T-helper 1 cell (primary cell): ENCODE results near the gene ATP6V1G2.

Source experiments
- DNase-seq, 5 donors: peaks; one replicate each; pipeline ENCODE4 v3.0.0-alpha.2; 2012 to 2020

Gene ATP6V1G2

GRCh38 chr6:31575952-31576685 is 29.7 kb upstream of the ATP6V1G2 start:
- peak in 1 of 5 donors; percentile 46 for DNase-seq

GRCh38 chr6:31575335-31575901 is 29.0 kb upstream of the ATP6V1G2 start, which contains the start of gene TNF:
Gene TNF, plus strand, starts transcription at chr6:31575565. Its CDS starts 177 bp downstream, at chr6:31575742.
- peak; percentile 62 to 89 (median 70) for DNase-seq

- no peak for DNase-seq
Measured at GRCh38 chr6:31574106-31575061, 28.0 kb upstream of the ATP6V1G2 start.

GRCh38 chr6:31573239-31574105 is 27.1 kb upstream of the ATP6V1G2 start:
- no peak for DNase-seq

GRCh38 chr6:31572041-31572911 is 25.9 kb upstream of the ATP6V1G2 start, which contains the start of gene LTA:
Gene LTA, plus strand, starts transcription at chr6:31572289. Its CDS starts 454 bp downstream, at chr6:31572743.
- peak; percentile 61 to 84 (median 71) for DNase-seq

DNA sequence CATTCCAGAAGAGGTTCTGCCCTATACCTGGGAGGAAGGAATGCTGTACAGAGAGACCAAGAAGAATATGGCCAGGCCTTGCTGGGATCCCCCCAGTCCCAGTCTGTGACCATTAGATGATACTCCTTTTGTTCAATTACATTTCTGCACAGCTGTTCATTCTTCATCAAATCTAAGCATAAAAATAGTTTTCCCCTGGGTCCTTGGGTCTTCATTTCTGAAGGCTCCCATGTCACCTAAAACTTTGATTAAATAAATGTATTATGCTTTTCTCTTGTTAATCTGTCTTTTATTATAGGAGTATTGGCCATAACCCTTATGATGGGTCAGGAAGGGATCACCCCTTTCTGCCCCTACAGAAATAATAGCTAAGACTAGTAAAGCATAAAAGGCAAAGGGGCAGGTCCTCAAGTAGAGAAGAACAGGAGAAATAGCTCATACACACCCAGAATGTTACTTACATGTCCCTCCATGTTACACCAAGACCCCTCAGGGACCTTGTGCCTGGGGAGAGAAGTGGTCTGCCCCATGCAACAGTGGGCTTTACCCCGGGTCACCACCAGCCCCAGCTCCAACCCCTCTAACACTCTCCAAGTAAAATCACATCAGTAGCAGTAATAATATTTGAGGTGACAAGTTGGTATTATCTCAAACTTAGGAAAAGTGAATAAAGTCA is 23.6 kb upstream of the ATP6V1G2 start:
- no peak for DNase-seq

DNA sequence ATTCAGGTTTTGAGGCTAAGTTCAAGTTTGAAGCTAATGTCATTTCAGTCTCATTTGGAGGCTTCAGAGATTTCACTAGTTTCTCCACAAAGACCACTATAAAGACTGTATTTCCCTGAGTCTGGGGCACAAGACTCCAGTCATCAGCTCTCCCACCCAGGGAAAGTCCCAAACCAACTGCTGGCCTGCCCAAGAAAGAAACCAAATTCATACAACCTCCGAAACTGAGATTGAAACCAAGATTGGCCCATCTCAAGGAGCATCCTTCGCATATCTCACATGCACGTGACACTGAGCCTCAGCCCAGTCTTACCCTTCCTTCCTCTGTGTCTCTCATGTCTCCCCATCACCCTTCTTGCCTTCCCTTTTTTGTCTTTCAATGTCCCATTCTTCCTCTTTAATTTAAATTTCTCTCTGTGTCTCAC is 22.1 kb upstream of the ATP6V1G2 start:
- DNase-seq = peak; percentile 54 to 90 (median 71)

DNA sequence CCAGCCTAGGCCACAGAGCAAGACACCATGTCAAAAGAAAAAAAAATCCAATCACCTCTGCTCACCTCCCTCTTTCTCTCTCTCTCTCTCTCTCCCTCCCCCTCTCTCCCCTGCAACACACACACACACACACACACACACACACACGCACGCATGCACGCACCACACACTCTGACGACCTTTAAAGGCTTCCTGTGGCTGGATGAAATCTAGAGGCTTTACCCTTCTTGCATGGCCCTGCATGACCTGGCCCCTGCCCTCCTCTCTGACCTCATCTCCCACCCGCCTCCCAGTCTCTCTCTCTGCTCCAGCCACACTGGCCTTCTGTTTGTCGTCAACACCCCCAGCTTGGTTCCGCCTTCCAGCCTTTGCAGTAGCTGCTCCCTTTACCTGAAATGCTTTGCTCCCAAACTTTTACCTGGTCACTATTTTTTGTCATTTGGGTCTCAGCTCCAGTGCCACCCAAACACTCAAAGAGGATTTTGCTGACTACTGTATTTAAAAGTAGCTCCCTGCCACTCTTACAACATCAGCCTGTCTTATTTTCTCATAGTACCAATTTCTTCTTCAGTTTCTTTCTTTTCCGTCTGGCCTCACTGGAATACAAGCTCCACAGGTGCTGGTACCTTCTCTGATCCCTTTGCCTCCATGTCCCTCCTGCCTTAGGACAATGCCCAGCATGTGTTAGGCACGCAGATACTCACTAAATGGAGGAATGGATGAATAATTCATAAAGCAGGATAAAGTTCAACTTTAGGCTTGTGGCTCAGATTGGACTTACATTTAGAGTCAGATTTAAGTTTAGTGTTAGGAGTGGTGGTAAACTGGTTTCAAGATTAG is 21.3 kb upstream of the ATP6V1G2 start:
- DNase-seq = peak in 1 of 5 donors; percentile 61

DNA sequence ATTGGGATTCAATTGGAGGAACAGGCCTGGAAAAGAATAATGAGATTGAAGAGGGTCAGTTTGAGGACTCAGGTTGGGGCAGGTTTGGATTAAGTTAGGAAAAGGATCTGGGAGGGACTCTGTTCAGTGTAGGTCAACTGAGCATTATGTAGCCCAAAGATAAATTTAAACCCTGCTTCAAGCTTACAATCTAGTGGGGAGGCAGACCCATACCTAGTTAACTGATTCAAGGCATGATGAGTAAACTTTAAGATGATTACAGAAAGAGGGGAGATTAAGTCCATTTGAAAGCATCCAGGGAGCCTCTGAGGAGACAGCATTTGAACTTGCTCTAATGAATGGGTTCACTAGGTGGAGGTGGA is 14.3 kb upstream of the ATP6V1G2 start:
- no peak for DNase-seq

GRCh38 chr6:31559958-31560696 is 13.7 kb upstream of the ATP6V1G2 start:
- peak in 1 of 5 donors; percentile 86 for DNase-seq

DNA sequence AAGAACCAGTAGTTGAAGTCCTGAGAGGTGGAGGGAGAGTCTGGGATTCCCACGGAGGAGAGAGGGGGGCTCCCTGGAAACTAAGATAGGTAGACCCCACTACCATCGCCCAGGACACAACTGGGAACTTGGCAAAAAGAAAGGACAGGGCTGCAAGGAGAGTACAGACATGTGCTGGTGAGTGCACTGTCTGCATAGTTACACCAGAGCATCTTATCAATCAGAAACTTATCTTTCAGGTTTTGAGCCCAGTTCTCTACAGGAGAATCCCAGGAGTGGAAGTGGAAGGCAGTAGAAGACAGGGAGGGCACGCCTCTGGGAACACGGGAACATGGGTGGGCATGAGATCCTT is 13.2 kb upstream of the ATP6V1G2 start:
- DNase-seq = no peak

DNA sequence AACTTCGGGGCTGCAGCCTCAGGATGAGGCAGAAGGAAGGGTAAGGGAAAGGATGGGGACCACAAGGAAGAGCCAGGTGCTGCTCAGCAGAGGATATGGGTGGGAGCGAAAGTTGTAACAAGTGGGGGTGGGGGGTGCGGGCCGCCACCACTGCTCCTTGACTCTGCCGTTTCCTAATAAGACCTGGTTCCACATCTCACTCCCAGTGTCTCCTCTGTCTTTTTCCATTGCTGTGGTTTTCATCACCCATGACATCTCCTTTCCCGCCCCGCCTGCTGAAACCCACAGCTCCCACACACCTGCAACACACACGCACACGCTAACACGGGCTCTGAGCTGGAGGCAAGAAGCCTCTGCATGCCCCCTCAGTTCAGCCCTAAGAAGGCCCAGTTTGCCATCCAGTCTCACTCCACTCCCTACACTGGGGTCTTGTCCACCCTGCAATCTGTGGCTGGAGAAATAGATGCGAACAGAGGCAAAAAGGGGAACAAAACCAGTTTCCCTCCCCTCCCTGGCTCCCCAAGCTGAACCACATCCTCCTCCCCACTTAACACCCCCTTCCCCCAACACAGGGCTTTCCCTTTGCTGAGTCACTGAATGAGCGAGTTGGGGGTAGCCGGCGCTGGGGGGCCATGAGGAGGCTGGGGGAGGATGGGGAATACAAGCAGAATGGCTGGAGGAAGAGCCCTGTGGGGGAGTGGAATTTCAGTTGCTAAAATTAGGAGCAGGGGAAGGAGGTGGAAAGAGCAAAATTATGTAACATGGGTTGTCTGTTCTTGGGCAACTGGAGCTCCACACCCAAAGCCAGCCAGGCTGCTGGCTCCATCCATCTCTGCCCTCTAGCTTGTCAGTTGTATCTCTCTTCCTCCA is 12.5 kb upstream of the ATP6V1G2 start:
- DNase-seq = peak; percentile 38 to 77 (median 54)

DNA sequence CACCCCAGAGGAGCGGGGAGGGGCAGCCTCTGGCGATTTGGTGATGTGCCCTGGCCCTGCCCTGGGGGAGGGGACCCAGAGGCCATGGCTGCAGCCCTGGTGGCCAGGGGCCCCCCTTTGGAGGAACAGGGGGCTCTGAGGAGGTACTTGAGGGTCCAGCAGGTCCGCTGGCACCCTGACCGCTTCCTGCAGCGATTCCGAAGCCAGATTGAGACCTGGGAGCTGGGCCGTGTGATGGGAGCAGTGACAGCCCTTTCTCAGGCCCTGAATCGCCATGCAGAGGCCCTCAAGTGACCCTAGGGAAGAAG is 11.9 kb upstream of the ATP6V1G2 start:
- no peak for DNase-seq

DNA sequence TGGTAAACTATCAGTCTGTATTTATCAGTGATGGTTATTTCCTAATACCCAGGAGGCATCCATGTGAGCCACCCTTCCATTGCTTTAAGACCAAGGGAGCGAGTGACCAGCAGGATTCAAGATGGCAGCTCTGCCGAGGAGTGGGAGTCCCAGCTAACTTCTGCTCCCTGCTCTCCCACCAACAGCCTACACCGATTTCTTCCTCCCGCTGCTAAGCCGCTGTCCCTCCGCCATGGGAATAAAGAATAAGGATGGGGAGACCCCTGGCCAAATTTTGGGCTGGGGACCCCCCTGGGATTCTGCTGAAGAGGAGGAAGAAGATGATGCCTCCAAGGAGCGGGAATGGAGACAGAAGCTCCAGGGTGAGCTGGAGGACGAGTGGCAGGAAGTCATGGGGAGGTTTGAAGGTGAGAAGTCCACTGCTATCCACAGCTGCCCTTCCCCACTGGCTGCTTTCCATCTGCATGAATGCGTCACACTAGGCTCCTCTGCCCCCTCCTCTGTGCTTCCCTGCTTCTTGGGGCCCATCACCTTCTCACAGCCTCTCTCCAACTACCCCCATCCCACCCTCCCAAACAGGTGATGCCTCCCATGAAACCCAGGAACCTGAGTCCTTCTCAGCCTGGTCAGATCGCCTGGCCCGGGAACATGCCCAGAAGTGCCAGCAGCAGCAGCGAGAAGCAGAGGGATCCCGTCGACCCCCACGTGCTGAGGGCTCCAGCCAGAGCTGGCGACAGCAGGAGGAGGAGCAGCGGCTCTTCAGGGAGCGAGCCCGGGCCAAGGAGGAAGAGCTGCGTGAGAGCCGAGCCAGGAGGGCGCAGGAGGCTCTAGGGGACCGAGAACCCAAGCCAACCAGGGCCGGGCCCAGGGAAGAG is 11.3 kb upstream of the ATP6V1G2 start:
- no peak for DNase-seq

- DNase-seq = no peak
Measured at GRCh38 chr6:31556307-31556706, 9.9 kb upstream of the ATP6V1G2 start.

DNA sequence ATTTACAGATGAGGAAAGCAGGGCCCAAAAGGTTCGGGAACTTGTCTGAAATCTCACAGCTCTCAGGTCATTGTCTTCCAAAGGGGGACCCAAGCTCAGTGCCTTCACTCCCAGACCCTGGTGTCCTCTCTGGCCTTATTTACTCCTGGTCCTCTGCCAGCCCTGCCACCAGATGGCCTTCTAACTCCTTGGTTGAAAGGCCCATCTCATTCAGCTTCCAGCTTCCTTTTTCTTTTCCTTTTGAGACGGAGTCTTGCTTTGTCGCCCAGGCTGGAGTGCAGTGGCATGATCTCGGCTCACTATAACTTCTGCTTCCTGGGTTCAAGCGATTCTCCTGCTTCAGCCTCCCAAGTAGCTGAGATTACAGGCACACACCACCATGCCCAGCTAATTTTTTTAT is 5.0 kb upstream of the ATP6V1G2 start:
- DNase-seq = peak; percentile 37 to 73 (median 48)

DNA sequence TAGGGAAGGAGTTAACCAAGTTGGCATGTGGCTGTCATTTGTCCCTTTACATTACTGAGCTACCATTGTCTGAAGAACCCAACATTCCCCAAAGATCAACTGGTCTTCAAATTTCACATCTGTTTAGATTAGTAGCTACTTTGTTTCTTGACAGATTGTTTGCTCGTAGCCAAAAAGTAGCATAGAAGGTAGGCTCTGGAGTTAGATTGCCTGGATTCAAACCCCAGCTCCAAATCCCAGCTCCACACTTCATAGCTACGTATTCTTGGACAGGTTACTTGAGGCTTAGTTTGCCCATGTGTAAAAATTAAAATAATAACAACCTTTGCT is 2.1 kb upstream of the ATP6V1G2 start:
- DNase-seq = no peak
